HepG2 (cell line): ENCODE measurements around the gene TPX2. TPM values are rescaled to one million over a fixed set of nuclear protein-coding genes. Genes with fewer than 3 reads are reported as not detected.
A peak's percentile ranks its signal among the peaks of the same experiment; 100 is the strongest.

ENCODE experiments used
- DNMT1 ChIP-seq: sonication (generic); formaldehyde crosslinking; IDR thresholded peaks from 2 replicates; pipeline ENCODE4 v1.5.1; 2020; ENCODE audit warnings: mild to moderate bottlenecking, missing genetic modification reagents
- DR1 ChIP-seq: sonication (generic); formaldehyde crosslinking; IDR thresholded peaks from 2 replicates; pipeline ENCODE4 v1.8.0; 2021; ENCODE audit warnings: mild to moderate bottlenecking, missing genetic modification reagents, inconsistent platforms
- HNRNPK ChIP-seq: fragments of 200-400 bp; formaldehyde crosslinking; IDR thresholded peaks from 2 replicates; pipeline ENCODE4 v1.6.1; 2018; ENCODE audit warnings: low read length, low read depth, moderate library complexity, mild to moderate bottlenecking; ENCODE audit not compliant: poor library complexity, severe bottlenecking
- NFIC ChIP-seq: IDR thresholded peaks from 2 replicates; pipeline ENCODE4 v1.6.1; 2012; ENCODE audit warnings: mild to moderate bottlenecking, low read length, inconsistent platforms
- RBM22 ChIP-seq: fragments of 200-400 bp; formaldehyde crosslinking; optimal IDR thresholded peaks from 2 replicates; pipeline ENCODE3; 2017; ENCODE audit warnings: mild to moderate bottlenecking, low read length, moderate library complexity
- SRF ChIP-seq: IDR thresholded peaks from 2 replicates; pipeline ENCODE4 v1.6.1; 2011; ENCODE audit warnings: mild to moderate bottlenecking, low read depth, low read length, moderate library complexity
- TOPORS ChIP-seq: sonication (generic); formaldehyde crosslinking; IDR thresholded peaks from 2 replicates; pipeline ENCODE4 v1.8.0; 2023; ENCODE audit warnings: mild to moderate bottlenecking, missing genetic modification reagents
- ZMYM3 ChIP-seq: sonication (generic); formaldehyde crosslinking; IDR thresholded peaks from 2 replicates; pipeline ENCODE4 v1.5.1; 2020; ENCODE audit warnings: mild to moderate bottlenecking, missing genetic modification reagents
- ZNF282 ChIP-seq: fragments of 450-650 bp; IDR thresholded peaks from 2 replicates; pipeline ENCODE4 v1.6.1; 2018; ENCODE audit not compliant: partially characterized antibody
- ZNF354B ChIP-seq: sonication (generic); formaldehyde crosslinking; IDR thresholded peaks from 2 replicates; pipeline ENCODE4 v1.8.0; 2022; ENCODE audit warnings: mild to moderate bottlenecking, missing genetic modification reagents
- ZNF558 ChIP-seq: sonication (generic); formaldehyde crosslinking; IDR thresholded peaks from 2 replicates; pipeline ENCODE4 v1.9.0; 2022; ENCODE audit warnings: mild to moderate bottlenecking, missing genetic modification reagents, borderline replicate concordance
- ZSCAN12 ChIP-seq: sonication (generic); formaldehyde crosslinking; IDR thresholded peaks from 2 replicates; pipeline ENCODE4 v1.9.0; 2021; ENCODE audit warnings: mild to moderate bottlenecking, missing genetic modification reagents
- polyA plus RNA-seq, 8 experiments: library from polyadenylated mRNA; depleted of rRNA in 3 of 8; stranded (reverse) in 7 of 8; unstranded in 1 of 8; fragments of >200 nt; fragmentation: Illumina TruSeq in 4 of 8; extraction: Trizol in 4 of 8; gene quantifications; 2 replicates each; pipeline versions ENCODE4 v1.2.1 to v1.2.3, GENCODE V29; 2011 to 2016; ENCODE audit warnings: low read depth in 4 of 8, missing spikeins in 1 of 8, mixed read lengths in 1 of 8; ENCODE audit not compliant: insufficient read depth in 1 of 8
- total RNA-seq, 5 experiments: library from RNA; depleted of rRNA; stranded (reverse); fragments of >200 nt; fragmentation: Illumina TruSeq; extraction: Trizol; gene quantifications; 2 replicates each; pipeline ENCODE4 v1.2.3, GENCODE V29; 2016; ENCODE audit warnings: low read depth in 1 of 5
- TF ChIP-seq, protein P1 (sequence below): sonication (generic); formaldehyde crosslinking; IDR thresholded peaks from 2 replicates; pipeline ENCODE4 v1.5.0; 2020; ENCODE audit warnings: missing genetic modification reagents
- TF ChIP-seq, protein P2 (sequence below): sonication (generic); formaldehyde crosslinking; IDR thresholded peaks from 2 replicates; pipeline ENCODE4 v1.5.0; 2020; ENCODE audit warnings: mild to moderate bottlenecking, missing genetic modification reagents
- TF ChIP-seq, protein P3 (sequence below): IDR thresholded peaks from 2 replicates; pipeline ENCODE4 v1.6.1; 2016
- TF ChIP-seq, protein P4 (sequence below): fragments of 450-650 bp; IDR thresholded peaks from 2 replicates; pipeline ENCODE4 v1.6.1; 2017
- TF ChIP-seq, protein P5 (sequence below): sonication (generic); formaldehyde crosslinking; IDR thresholded peaks from 2 replicates; pipeline ENCODE4 v1.9.0; 2021; ENCODE audit warnings: missing genetic modification reagents, mild to moderate bottlenecking, borderline replicate concordance
- TF ChIP-seq, protein P6 (sequence below): sonication (generic); formaldehyde crosslinking; IDR thresholded peaks from 2 replicates; pipeline ENCODE4 v1.5.1; 2020; ENCODE audit warnings: mild to moderate bottlenecking, missing genetic modification reagents, moderate library complexity

TPX2 gene
- total and polyA plus RNA-seq, 2 of the 13 experiments (the other 11 are each of a cell fraction or from before 2014, with no cell fraction given) = 34.3 to 124 TPM

DNA sequence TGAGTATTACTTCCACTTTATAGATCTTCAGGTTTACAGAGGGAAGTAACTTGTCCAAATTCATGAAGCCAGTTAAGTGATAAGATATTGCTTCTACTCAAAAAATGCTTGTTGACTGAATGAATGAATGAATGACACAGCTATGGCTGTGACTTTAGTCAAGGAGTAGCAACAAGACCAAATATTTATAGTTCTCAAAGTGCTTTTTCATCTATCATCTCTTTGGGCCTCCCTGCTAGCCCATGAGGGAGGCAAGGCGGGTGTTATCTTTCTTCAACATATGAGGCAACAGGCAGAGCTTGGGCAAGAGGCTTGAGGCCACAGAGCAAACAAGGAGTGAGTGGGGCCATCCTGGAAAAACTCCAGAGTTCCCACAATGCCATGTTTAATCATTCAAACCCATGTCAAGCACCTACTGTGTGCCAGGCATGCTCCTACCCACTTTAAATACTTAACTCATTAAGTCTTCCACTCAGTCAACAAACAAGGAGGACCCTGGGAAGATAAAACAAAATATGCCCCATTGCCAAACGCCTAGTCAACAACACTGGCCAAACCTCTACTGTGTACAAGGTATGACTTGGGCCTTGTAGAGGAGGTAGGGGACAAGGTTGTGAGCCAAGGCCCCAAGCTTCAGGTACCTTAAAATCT is 32.4 kb upstream of the TPX2 start (continued):
- no peak for TF ChIP-seq DR1
- TF ChIP-seq ZNF354B (CRISPR knock-in tag) = no peak
- TF ChIP-seq ZMYM3 (CRISPR knock-in tag) = peak; percentile 95; the same call in 1 of the 2 replicates
- TF ChIP-seq ZNF558 = 0 out of 2 replicates have a peak, but pooled peaks have one; percentile 10
- TF ChIP-seq, protein P1, sequence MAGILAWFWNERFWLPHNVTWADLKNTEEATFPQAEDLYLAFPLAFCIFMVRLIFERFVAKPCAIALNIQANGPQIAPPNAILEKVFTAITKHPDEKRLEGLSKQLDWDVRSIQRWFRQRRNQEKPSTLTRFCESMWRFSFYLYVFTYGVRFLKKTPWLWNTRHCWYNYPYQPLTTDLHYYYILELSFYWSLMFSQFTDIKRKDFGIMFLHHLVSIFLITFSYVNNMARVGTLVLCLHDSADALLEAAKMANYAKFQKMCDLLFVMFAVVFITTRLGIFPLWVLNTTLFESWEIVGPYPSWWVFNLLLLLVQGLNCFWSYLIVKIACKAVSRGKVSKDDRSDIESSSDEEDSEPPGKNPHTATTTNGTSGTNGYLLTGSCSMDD = no peak
- TF ChIP-seq TOPORS (CRISPR knock-in tag) = peak; percentile 6; the same call in 1 of the 2 replicates
- TF ChIP-seq RBM22 = peak; percentile 97
- TF ChIP-seq, protein P2, sequence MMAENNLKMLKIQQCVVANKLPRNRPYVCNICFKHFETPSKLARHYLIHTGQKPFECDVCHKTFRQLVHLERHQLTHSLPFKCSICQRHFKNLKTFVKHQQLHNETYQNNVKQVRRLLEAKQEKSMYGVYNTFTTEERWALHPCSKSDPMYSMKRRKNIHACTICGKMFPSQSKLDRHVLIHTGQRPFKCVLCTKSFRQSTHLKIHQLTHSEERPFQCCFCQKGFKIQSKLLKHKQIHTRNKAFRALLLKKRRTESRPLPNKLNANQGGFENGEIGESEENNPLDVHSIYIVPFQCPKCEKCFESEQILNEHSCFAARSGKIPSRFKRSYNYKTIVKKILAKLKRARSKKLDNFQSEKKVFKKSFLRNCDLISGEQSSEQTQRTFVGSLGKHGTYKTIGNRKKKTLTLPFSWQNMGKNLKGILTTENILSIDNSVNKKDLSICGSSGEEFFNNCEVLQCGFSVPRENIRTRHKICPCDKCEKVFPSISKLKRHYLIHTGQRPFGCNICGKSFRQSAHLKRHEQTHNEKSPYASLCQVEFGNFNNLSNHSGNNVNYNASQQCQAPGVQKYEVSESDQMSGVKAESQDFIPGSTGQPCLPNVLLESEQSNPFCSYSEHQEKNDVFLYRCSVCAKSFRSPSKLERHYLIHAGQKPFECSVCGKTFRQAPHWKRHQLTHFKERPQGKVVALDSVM (CRISPR knock-in tag) = peak; percentile 96
- no peak for TF ChIP-seq HNRNPK
- peak; percentile 98 for TF ChIP-seq NFIC
- TF ChIP-seq ZSCAN12 = no peak
- TF ChIP-seq, protein P3, sequence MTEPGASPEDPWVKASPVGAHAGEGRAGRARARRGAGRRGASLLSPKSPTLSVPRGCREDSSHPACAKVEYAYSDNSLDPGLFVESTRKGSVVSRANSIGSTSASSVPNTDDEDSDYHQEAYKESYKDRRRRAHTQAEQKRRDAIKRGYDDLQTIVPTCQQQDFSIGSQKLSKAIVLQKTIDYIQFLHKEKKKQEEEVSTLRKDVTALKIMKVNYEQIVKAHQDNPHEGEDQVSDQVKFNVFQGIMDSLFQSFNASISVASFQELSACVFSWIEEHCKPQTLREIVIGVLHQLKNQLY (CRISPR knock-in tag) = peak; percentile 21; the same call in 1 of the 2 replicates
- TF ChIP-seq ZNF282 = no peak
- TF ChIP-seq, protein P4, sequence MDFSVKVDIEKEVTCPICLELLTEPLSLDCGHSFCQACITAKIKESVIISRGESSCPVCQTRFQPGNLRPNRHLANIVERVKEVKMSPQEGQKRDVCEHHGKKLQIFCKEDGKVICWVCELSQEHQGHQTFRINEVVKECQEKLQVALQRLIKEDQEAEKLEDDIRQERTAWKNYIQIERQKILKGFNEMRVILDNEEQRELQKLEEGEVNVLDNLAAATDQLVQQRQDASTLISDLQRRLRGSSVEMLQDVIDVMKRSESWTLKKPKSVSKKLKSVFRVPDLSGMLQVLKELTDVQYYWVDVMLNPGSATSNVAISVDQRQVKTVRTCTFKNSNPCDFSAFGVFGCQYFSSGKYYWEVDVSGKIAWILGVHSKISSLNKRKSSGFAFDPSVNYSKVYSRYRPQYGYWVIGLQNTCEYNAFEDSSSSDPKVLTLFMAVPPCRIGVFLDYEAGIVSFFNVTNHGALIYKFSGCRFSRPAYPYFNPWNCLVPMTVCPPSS = no peak
- TF ChIP-seq, protein P5, sequence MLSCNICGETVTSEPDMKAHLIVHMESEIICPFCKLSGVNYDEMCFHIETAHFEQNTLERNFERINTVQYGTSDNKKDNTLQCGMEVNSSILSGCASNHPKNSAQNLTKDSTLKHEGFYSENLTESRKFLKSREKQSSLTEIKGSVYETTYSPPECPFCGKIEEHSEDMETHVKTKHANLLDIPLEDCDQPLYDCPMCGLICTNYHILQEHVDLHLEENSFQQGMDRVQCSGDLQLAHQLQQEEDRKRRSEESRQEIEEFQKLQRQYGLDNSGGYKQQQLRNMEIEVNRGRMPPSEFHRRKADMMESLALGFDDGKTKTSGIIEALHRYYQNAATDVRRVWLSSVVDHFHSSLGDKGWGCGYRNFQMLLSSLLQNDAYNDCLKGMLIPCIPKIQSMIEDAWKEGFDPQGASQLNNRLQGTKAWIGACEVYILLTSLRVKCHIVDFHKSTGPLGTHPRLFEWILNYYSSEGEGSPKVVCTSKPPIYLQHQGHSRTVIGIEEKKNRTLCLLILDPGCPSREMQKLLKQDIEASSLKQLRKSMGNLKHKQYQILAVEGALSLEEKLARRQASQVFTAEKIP (CRISPR knock-in tag) = no peak
- TF ChIP-seq DNMT1 (CRISPR knock-in tag) = no peak
- TF ChIP-seq, protein P6, sequence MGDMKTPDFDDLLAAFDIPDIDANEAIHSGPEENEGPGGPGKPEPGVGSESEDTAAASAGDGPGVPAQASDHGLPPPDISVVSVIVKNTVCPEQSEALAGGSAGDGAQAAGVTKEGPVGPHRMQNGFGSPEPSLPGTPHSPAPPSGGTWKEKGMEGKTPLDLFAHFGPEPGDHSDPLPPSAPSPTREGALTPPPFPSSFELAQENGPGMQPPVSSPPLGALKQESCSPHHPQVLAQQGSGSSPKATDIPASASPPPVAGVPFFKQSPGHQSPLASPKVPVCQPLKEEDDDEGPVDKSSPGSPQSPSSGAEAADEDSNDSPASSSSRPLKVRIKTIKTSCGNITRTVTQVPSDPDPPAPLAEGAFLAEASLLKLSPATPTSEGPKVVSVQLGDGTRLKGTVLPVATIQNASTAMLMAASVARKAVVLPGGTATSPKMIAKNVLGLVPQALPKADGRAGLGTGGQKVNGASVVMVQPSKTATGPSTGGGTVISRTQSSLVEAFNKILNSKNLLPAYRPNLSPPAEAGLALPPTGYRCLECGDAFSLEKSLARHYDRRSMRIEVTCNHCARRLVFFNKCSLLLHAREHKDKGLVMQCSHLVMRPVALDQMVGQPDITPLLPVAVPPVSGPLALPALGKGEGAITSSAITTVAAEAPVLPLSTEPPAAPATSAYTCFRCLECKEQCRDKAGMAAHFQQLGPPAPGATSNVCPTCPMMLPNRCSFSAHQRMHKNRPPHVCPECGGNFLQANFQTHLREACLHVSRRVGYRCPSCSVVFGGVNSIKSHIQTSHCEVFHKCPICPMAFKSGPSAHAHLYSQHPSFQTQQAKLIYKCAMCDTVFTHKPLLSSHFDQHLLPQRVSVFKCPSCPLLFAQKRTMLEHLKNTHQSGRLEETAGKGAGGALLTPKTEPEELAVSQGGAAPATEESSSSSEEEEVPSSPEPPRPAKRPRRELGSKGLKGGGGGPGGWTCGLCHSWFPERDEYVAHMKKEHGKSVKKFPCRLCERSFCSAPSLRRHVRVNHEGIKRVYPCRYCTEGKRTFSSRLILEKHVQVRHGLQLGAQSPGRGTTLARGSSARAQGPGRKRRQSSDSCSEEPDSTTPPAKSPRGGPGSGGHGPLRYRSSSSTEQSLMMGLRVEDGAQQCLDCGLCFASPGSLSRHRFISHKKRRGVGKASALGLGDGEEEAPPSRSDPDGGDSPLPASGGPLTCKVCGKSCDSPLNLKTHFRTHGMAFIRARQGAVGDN (CRISPR knock-in tag) = no peak; the same call in 1 of the 2 replicates
- no peak; the same call in 1 of the 2 replicates for TF ChIP-seq SRF
